ENCODE data around the gene CD99. TPM values are rescaled to one million over a fixed set of nuclear protein-coding genes. Genes with fewer than 3 reads are reported as not detected.
"Not testable (repeated sequence)": the region's sequence is repeated elsewhere in the genome, so short reads cannot be mapped to it uniquely, and the experiment has no call there.

CD99 gene
- total RNA-seq, 2 donors from 2014 or later, result 490 to 527 TPM

GRCh38 chrX:2717312-2717711, 26.2 kb downstream of the CD99 start:
- H3K9me3 ChIP-seq, result no peaks in the 10 kb centered on the region
- H3K4me1 ChIP-seq (ENCODE audit: control insufficient read depth in 1 of 2, low read depth in 2 of 2), result peaks cover 0 to 5% of the 10 kb centered on the region in 2 donors
- DNase-seq (ENCODE audit: low spot score) (no peak), ATAC-seq (ENCODE audit: insufficient number of reproducible peaks, low FRiP score, low read depth) (no peak)
- H3K36me3 ChIP-seq, result peaks cover 56% of the 10 kb centered on the region
- no peak for TF ChIP-seq CTCF (IDR thresholded peaks at IDR 0.05)
- H3K4me3 ChIP-seq, result no peak overlapping the region
- H3K27me3 ChIP-seq (replicated peaks; ENCODE audit: insufficient read depth), result no peaks in the 10 kb centered on the region
- H3K27ac ChIP-seq, result no peak overlapping the region

GRCh38 chrX:2718821-2719220, 27.7 kb downstream of the CD99 start:
- Histone ChIP-seq H3K27ac (no peak overlapping the region), H3K36me3 (peaks cover 71% of the 10 kb centered on the region), H3K9me3 (no peaks in the 10 kb centered on the region), H3K4me3 (no peak overlapping the region), H3K4me1 (ENCODE audit: control insufficient read depth in 1 of 2, low read depth in 2 of 2) (peaks cover 0 to 5% of the 10 kb centered on the region in 2 donors), H3K27me3 (replicated peaks; ENCODE audit: insufficient read depth) (no peaks in the 10 kb centered on the region)
- no peak for TF ChIP-seq CTCF (IDR thresholded peaks at IDR 0.05)
- no peak for DNase-seq (ENCODE audit: low spot score)
- ATAC-seq (ENCODE audit: insufficient number of reproducible peaks, low FRiP score, low read depth), result no peak

DNA sequence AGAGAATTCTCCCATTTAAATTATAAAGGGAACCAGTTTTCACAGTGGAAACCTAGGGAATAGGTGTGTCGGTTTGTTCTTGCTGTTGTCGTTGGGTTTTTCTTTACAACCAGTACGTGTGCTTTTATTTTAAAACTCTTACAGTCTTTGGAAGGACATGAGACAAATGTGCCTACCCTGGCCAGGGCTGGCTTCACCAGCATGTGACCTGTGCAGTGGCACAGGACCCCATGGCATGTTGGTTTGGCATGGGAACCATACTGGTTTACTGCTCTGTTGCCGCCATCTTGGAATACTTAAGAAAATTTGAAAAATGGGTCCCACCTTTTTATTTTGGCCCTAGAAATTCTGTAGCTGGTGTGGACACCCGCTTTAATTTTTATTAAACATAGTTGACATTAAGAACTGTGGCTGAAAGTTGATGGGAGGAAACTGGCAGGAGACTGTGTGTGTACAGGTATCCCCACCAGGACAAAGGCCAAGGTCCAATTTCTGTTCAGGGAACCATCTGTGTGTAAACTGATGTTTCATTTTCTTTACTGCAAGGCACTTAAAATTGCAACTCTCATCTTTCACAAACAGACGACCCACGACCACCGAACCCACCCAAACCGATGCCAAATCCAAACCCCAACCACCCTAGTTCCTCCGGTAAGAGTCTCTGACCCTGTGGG, 28.8 kb downstream of the CD99 start:
- Histone ChIP-seq H3K4me1 (ENCODE audit: control insufficient read depth in 1 of 2, low read depth in 2 of 2) (no peaks in the 10 kb centered on the region), H3K27me3 (replicated peaks; ENCODE audit: insufficient read depth) (no peaks in the 10 kb centered on the region), H3K36me3 (peaks cover 77% of the 10 kb centered on the region), H3K9me3 (no peaks in the 10 kb centered on the region), H3K27ac (no peak overlapping the region), H3K4me3 (no peak overlapping the region)
- ATAC-seq (ENCODE audit: insufficient number of reproducible peaks, low FRiP score, low read depth), result no peak
- DNase-seq (ENCODE audit: low spot score), result no peak
- TF ChIP-seq CTCF (IDR thresholded peaks at IDR 0.05), result no peak

GRCh38 chrX:2723286-2723879, 32.3 kb downstream of the CD99 start:
- Histone ChIP-seq H3K27ac (no peak overlapping the region), H3K9me3 (no peaks in the 10 kb centered on the region), H3K4me1 (ENCODE audit: control insufficient read depth in 1 of 2, low read depth in 2 of 2) (no peaks in the 10 kb centered on the region), H3K27me3 (replicated peaks; ENCODE audit: insufficient read depth) (no peaks in the 10 kb centered on the region), H3K36me3 (peaks cover 78% of the 10 kb centered on the region), H3K4me3 (no peak overlapping the region)
- no peak for TF ChIP-seq CTCF (IDR thresholded peaks at IDR 0.05)
- ATAC-seq (ENCODE audit: insufficient number of reproducible peaks, low FRiP score, low read depth) (no peak), DNase-seq (ENCODE audit: low spot score) (no peak)

GRCh38 chrX:2727264-2727663, 36.2 kb downstream of the CD99 start:
- peaks cover 76% of the 10 kb centered on the region for H3K36me3 ChIP-seq
- H3K4me1 ChIP-seq (ENCODE audit: control insufficient read depth in 1 of 2, low read depth in 2 of 2); DNase-seq (ENCODE audit: low spot score); ATAC-seq (ENCODE audit: insufficient number of reproducible peaks, low FRiP score, low read depth); H3K27ac ChIP-seq; H3K9me3 ChIP-seq; H3K4me3 ChIP-seq; H3K27me3 ChIP-seq (replicated peaks; ENCODE audit: insufficient read depth): not testable (repeated sequence)
